ENCODE results near the gene PCLO. TPM values are rescaled to one million over a fixed set of nuclear protein-coding genes. Genes with fewer than 3 reads are reported as not detected.

The PCLO gene
- total and polyA plus RNA-seq, 12 donors: 0.06 to 10.8 (median 2.3) TPM

DNA sequence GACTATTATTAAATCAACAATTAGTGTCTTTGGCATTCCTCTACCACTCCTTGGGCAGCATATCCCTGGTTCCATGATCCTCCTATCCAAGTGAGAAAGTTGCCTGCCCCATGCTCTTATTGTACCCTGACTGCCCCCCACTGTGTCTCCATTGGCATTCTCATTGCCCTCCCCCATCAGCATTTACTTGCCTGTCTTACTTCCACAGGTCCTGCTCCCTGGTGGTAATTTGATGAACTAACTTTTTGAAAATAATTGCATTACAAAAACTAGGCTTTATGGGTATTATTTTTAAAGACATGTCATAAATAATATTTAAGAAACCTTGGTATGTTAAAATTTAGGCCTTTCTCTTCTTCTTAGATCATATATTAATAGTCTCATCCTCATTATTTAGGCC is 346.4 kb downstream of the PCLO start:
- Histone ChIP-seq H3K36me3 (no peaks in the 10 kb centered on the region), H3K27me3 (no peaks in the 10 kb centered on the region), H3K27ac (no peak overlapping the region), H3K4me1 (no peaks in the 10 kb centered on the region), H3K9me3 (no peaks in the 10 kb centered on the region), H3K4me3 (no peak overlapping the region)
- intact Hi-C loops (cut with DNase I): loop anchor here in 2 of 10 donors (10.0 kb wide), 2 partner anchors 459 to 839 kb away; no protein-coding TSS in a partner anchor
- ATAC-seq: no peak
- no peak for DNase-seq
- no peak for TF ChIP-seq CTCF (IDR thresholded peaks at IDR 0.05)

DNA sequence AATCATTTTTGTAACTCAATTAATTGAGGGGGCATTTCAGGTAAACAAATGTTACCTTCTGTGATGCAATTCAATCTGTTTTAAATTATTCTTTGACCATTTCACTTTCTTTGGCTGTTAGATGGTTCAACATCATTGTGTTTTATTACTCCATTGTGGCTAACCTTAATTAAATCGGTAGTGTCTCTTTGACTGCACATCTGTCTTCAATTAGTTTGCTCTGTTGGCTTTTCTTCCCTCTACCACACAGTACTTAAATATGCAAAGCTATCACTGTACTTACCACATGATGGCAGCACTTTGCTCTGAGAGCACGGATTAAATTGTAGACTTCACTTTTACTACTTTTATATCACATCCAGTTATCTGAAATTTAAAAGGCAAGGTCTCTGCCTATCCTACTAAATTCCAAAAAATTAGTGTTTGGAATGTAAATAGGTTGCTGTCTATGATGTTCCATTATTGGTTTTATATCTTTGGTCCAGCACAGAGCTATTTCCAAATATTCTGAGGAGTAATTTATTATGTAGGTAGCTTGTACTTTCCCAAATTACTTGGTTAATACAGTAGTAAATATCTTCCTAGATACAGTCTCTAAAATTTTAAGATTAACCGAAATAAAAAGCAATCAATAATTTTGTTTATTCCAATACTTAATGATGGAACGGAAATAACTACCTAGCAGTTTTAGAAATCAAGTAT is 352.0 kb downstream of the PCLO start:
- TF ChIP-seq CTCF (IDR thresholded peaks at IDR 0.05): peak in 8 of 9 donors; percentile 9 to 71 (median 58)
- H3K27ac ChIP-seq: no peak overlapping the region
- DNase-seq (no peak), ATAC-seq (peak in 2 of 8 donors; percentile 52 to 55)
- H3K27me3 ChIP-seq: no peaks in the 10 kb centered on the region
- intact Hi-C loops (cut with DNase I): loop anchor here in 6 of 10 donors (2.0 to 10.0 kb wide), 5 partner anchors 457 to 844 kb away; no protein-coding TSS in a partner anchor
- H3K4me1 ChIP-seq: no peaks in the 10 kb centered on the region
- WGBS, 2 donors: 30 to 33% methylated on average over 4 of the region's 4 CpGs
- no peaks in the 10 kb centered on the region for H3K36me3 ChIP-seq
- no peaks in the 10 kb centered on the region for H3K9me3 ChIP-seq
- no peak overlapping the region for H3K4me3 ChIP-seq

DNA sequence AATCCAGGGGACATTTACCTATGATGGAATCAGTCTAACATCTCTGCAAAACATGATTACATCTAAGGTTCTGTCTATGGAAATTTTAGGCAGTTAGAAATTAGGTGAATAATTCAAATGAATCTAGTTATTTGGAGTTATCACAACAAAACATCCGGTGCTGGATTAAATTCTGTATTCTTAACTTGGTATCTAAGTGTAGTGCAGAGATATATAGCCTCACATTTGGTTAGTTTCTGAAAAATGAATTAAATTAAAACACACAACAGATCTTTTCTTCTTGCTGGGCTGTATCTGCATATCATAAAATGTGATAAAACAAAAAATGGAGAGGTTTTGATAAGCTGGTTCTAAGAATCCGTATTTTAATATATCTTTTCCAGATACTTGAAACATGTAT is 354.1 kb downstream of the PCLO start:
- intact Hi-C loops (cut with DNase I): loop anchor here in 1 of 10 donors (10.0 kb wide), 1 partner anchor 846 kb away; no protein-coding TSS in a partner anchor
- 73% methylated on average over 2 of the region's 2 CpGs for WGBS, 2 donors
- no peak for TF ChIP-seq CTCF (IDR thresholded peaks at IDR 0.05)

GRCh38 chr7:82805527-82805960 is 357.1 kb downstream of the PCLO start:
- no peak for DNase-seq
- H3K9me3 ChIP-seq: no peaks in the 10 kb centered on the region

More for the DNA sequence above, 354.1 kb downstream of the PCLO start:
- H3K27me3 ChIP-seq: no peaks in the 10 kb centered on the region
- ATAC-seq (no peak), DNase-seq (no peak)
- H3K9me3 ChIP-seq: no peaks in the 10 kb centered on the region
- H3K4me3 ChIP-seq: no peak overlapping the region
- no peaks in the 10 kb centered on the region for H3K36me3 ChIP-seq
- no peaks in the 10 kb centered on the region for H3K4me1 ChIP-seq
- H3K27ac ChIP-seq: no peak overlapping the region

More at GRCh38 chr7:82805527-82805960, 357.1 kb downstream of the PCLO start:
- no peak for TF ChIP-seq CTCF (IDR thresholded peaks at IDR 0.05)
- peak in 1 of 8 donors; percentile 41 for ATAC-seq
- H3K4me3 ChIP-seq: no peak overlapping the region
- WGBS, 2 donors: 26 to 37% methylated on average over 5 of the region's 5 CpGs
- H3K27ac ChIP-seq: no peak overlapping the region
- no peaks in the 10 kb centered on the region for H3K4me1 ChIP-seq
- no peaks in the 10 kb centered on the region for H3K27me3 ChIP-seq
- H3K36me3 ChIP-seq: no peaks in the 10 kb centered on the region
- intact Hi-C loops (cut with DNase I): loop anchor here in 1 of 10 donors (10.0 kb wide), 1 partner anchor 849 kb away; no protein-coding TSS in a partner anchor

All from heart right ventricle (tissue), 16 donors.